Effector CD8-positive, alpha-beta T cell (primary cell): Measurements from ENCODE around the gene APOL3.
"Not testable (repeated sequence)": the region's sequence is repeated elsewhere in the genome, so short reads cannot be mapped to it uniquely, and the experiment has no call there.

Experiments used
- DNase-seq: peaks from one replicate; lab custom pipeline; 2025; lab: John Stamatoyannopoulos, UW

APOL3 gene

DNA sequence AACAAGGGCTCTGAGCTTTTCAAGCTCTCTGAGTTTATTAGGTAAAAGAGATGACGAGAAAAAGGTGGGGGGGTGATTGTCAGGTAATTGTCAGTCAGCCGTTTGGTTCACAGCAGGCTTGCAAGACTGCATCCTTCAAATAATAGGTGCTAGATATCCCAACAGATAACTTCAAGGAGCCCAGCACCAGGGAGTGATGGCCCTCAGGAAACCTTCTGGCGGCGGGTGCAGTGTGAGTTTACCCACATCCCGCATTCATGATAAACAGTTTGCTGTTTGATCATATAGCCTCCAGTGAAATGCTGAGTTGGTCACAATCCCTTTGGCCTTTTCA, 1.2 kb upstream of the APOL3 start:
- not testable (repeated sequence) for DNase-seq

DNA sequence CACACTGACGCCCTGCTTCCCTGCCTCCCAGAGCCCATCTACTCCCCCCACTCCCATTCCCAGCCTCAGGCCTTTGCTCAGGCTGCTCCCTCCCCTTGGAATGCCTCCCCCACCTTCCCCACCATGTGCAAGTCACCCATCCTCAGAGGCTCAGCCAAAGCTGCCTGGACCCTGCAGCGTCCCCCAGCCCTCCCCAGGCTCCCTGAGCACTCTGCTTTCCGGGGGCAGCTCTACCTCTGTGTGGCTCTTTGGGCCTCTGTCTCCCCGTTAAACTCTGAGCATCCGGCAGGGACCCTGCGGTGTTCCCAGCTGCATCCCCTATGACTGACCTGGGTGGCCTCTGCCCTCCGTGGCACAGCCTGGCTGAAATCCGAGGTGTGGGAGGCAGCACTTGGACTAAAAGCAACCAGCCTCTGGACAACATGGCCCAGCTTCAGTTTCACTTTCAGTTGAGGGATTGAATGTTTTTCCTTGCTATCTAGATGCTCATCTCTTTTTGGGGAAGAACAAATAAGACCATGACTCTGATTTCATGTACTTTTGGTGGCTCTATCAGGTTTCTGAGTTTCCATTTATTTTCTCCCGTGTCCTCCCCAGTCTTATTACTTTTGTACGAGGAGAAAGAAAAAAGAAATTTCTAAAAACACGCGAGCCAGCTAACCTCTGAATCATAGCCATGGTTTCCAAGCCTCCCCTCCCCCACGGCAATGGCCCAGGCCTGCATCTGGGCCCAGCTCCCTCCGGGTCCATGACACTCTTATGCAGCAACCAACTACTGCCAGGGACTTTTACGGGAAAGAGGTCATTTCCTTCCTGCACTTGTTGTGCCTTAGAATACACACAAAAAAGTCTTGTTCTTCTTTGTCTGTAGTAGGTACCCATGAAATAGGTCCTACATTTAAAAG, 3.8 kb downstream of the APOL3 start:
- peak; percentile 54 for DNase-seq

DNA sequence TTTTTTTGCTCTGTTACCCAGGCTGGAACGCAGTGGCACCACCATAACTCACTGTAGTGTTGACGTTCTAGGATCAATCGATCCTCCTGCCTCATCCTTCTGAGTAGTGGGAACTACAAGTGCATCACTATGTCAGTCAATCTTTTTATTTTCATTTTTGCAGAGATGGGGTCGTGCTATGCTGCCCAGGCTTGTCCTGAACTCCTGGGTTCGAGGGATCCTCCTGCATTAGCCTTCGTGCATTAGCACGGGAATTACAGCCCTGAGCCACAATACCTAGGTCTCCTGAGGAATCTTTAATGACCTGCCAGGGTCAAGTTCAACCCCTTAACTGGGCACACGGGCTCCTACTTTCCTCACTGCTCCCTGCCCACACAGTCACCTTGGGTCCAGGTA, 4.4 kb downstream of the APOL3 start:
- DNase-seq = no peak

DNA sequence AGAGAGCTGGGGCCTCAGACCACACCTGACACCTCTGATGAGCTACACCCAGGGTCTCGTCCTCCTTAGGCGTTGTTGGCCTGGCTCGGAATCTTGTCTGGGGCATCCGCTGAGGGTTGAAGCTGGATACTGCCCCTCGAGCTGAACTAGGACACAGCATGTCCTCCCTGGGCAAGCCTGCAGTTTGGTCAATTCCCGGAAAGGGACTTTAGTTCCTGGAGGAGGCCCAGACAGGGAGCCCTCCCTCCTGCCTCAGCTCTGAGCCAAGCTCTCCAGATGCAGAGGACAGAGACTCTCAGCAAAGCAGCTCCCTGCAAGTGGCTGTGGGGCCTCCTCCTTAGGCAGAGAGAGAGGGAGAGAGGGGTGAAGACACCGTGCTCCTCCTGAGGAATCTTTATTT, 4.9 kb downstream of the APOL3 start:
- no peak for DNase-seq

DNA sequence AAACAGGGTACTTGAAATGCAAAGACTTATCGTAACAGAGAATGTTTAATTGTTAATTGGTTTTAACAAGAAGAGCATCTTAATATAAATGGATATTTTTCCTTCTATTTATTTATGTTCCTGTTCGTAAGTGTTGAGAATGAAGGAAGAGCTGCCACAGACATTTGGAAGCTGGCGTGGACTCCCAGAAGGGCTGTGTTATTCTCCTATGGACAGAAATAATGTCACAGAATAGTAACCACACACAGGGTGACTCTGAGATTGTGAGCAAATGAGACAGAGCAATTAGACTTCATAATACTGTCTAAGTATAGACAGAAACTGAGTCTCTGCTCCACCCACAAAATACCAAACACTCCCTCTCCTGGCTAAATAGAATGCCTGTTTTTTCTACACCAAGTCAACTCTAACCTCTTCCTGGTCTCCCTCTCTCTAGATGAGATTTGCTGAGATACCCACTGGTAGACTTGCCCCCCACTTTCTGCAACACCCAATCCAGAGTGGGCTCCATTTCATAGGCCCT, 6.1 kb downstream of the APOL3 start:
- no peak for DNase-seq

DNA sequence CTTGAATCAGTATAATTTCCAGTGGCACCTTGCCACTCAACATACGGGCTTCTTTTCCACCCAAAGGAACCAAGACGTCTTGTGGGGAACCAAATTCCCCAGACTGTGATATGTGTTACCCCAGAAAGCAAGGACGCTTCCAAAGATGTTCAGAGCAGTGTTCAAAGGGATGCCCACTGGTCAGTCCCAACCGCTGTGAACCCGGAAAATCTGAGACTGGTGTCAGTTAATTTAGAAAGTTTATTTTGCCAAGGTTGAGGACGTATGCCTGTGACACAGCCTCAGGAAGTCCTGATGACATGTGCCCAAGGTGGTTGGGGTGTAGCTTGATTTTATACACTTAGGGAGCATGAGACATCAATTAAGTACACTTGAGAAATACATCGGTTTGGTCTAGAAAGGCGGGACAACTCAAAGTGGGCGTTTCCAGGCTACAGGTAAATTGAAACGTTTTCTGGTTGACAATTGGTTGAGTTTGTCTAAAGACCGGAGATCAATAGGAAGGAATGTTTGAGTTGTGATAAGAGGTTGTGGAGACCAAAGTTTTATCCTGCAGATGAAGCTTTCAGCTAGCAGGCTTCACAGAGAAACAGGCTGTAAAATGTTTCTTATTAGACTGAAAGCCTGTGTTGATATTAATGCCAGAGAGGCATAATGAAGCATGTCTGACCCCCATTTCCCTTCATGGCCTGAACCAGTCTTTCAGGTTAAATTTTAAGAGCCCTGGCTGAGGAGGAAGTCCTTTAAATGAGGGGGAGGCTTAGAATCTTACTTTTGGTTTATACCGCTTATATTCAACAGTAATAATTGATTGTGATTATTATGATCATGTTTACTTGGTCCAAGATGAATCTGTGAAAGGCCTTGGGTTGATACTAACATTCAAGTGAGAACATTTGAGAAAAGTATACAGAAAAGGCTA, 6.8 kb downstream of the APOL3 start:
- DNase-seq = no peak

DNA sequence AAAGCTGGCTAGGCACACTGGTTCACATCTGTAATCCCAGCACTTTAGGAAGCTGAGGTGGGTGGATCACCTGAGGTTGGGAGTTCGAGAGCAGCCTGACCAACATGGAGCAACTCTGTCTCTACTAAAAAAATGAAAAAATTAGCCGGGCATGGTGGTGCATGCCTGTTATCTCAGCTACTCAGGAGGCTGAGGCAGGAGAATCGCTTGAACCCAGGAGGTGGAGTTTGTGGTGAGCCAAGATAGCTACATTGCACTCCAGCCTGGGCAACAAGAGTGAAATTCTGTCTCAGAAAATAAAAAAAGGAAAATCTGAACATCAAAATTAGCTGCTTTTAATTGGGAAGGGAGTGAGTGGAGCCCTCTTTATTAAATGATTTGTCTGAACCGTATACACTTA, 7.7 kb downstream of the APOL3 start:
- not testable (repeated sequence) for DNase-seq

DNA sequence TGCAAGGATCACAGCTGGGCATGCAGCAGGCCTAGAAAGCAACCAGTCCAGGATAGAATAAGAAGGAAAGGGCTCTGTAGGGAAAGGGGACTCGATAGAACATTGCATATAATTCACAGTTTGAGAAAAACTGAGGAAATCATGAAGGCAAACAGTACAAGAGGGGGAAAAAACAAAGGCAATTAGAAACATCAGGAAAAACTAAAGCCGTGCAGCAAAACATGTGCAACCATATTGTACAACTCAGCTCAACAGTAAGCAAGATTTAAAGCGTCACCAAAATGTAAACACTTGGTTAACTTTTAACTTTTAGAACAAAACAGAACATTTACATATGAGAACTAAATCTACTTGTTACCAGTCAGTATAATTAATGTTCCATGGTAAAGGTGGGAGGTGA, 8.5 kb downstream of the APOL3 start:
- no peak for DNase-seq

DNA sequence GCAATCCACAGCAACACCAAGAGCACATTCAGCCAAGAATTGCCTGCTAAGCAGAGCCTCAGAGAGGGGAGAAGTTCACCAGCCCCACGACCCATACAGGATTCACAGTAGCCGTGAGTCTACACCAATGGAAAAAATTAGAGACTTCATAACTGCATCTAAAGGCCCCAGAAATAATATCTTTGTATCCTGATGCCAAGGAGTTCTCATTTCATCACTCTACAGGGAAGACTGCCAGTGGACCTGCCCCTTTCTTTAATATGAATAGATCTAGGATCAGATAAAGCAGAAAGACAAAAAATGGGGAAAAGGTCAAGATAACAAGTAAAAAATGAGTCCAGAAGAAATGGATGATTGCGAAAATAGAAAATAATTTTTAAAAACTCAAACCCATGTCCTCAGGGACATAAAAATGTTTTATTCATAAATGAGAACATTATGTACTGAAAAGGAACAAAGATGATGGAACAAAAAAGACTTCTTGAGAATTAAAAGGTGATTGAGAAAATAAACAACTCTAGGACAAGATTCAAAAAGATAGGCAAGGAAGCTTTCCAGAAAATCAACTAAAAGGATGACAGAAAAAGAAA, 9.5 kb downstream of the APOL3 start:
- DNase-seq = no peak

DNA sequence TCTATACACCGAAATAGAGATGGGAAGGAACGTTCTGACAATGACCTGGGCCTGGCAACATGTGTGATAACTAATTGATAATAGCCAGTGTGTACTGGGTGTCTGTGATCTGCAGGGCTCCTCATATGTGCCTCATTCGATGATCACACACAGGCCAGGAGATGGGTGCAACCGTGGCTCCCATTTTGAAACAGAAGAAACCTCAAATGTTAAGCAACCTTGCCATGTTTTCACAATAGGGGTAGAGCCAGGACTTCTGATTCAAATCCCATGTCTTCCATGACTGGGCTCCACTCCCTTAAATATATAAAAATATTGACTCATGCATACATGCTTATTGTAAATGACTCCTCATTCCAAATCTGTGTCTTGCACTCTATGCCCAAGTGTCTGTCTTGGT, 11.1 kb downstream of the APOL3 start:
- DNase-seq = no peak

DNA sequence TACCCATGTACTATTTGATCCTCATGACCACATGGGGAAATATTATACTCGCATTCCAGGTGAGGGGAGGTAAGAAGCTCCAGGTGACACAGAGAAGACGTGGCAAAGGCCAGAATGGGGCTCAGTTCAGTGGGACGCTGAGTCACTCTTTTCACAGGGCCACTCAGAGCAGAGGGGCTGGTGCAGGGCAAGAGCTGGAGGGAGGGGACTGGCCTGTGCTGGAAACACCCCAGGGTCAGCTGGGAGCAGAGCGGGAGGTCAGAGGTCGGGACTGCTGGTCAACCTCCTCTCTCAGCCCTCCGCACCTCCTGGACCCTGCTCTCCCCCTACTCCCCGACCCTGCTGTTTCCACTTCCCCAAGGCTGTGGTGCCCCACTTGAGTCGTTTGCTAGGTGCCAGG, 12.1 kb downstream of the APOL3 start:
- no peak for DNase-seq

DNA sequence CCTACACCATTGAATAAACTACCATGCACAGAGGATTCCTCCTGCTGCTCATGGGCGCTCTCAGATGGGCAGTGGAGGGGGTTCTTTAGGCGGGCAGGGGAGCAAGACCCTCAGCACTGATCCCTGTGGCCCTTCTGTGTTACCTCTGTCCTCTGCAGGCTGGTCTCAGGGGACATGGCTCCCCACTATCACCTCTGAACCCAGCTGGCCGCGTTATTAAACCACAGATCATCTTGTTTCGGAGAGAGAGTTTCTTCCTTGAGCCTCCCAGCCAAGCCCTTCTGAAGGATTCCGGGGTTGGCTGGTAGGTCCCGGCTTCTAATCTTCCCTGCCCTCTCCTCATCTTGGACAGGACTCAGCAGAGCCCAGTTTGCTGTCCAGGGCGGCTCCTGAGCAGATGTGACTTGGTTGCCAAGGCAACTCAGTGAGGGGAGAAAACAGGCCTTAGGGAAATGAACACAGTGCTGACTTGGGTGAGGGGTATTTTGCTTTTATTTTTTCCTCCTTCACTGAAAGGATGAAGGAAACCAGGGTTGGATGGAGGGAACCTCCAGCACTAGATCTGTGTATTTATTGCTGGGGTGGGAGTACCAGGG, 13.3 kb downstream of the APOL3 start:
- DNase-seq = no peak

DNA sequence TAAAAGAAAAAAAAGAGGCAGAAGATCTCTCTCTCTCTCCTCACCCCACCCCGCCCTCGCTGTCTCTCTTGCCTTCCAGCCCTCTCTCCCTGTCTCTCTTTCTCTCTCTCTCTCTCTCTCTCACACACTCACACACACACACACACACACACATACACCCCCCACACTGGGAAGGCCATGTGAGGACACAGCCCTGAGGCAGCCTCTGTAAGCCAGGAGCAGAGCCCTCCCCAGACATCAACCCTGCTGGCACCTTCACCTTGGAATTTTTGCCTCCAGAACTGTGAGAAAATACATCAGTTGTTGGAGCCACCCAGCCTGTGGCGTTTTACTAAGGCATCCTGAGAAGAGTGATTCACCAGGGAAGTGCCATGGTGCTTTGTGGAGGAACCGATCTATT, 14.7 kb downstream of the APOL3 start:
- DNase-seq = no peak

DNA sequence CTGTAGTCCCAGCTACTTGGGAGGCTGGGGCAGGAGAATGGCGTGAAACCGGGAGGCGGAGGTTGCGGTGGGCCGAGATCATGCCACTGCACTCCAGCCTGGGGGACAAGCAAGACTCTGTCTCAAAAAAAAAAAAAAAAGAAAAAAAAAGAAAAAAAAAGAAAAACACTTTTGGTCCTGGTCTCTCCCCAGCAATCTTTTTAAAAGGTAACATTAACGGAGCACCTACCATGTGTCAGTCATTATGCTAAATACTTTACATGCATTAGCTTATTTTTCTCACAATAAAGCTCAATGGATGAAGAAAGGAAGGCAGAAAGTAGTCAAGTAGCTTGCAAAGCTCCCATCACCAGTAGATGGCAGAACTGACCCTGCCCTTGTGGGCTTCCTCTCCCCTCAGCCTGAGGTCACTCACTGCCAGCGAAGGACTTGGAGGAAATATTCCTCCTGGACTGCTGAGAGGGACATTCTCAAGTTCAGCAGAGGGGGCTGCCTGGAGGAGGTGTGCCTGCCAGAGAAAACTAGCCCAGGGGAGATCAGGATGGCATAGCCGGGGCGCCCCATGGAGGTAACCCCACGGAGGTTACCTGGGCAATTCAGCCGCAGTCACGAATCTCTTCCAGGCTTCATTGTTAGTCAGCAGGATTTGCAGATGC, 15.5 kb downstream of the APOL3 start:
- no peak for DNase-seq

DNA sequence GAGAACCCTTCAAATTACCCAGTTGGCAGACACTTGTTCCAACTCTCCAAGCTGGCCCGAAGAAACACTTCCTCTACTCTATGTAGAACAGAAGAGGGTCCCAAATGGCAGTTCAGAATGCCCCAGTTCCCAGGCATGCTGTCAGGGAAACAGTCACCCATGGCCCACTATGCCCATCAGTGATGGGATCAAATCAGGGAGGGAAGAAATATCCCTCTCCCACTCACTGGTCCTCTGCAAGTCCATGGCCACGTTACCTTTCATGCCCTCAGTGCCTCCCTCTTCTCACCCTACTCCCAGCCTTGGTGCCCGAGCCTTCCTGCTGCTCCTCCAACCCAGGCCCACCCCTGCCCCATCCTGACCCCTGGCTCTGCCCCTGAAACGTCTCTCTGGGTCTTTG, 16.6 kb downstream of the APOL3 start:
- DNase-seq = no peak

DNA sequence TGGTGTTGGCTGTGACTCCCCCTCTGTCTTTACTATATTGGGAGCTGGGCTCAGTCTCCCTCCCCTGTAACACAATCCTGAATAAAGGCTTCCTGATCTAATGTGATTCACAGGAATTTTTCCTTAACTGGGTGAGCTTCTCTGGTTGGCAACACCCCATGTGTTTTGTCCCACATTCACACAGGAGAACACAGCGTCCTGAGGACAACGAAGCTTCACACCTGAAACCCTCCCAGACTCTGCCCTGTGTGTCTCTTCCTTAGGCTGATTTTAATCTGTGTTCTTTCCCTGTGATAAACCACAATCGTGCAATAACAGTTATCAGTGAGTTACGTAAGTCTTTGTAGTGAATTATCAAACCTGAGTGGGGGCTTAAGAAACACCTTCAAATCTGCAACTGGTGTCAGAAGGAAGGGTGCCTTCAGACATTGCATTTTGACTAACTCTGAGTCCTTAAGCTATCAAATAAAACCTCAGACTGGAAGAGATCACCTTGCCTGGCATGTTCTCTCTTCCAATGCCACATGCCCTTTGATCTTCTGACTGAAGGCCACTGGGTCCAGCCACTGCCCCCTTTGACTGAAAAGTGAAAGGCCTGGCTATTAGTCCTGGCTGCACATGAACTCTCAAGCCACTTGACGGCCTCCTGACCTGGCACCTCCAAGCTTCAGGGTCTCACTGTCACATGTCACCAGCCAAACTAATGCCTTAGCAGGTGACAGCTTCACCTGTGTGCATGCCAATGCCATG, 17.3 kb downstream of the APOL3 start:
- no peak for DNase-seq

DNA sequence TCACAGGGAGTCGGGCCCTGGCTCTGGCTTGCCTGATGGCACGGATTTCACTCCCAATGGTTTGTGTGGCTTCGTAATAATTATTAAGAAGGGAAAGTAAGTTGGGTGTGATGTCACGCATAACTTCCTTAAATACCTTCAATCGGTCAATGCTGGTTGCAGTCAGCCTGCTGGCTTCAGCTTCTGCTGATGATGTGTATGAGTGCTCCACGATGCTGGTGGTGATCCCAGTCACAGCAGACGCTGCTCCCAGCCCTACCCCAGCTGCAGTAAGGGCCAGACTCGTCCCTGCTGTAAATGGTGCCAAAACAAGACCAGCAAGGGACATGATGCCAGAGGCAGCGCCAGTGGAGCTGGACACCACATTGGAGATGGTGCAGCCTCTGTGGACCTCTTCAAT, 19.1 kb downstream of the APOL3 start:
- DNase-seq = no peak

DNA sequence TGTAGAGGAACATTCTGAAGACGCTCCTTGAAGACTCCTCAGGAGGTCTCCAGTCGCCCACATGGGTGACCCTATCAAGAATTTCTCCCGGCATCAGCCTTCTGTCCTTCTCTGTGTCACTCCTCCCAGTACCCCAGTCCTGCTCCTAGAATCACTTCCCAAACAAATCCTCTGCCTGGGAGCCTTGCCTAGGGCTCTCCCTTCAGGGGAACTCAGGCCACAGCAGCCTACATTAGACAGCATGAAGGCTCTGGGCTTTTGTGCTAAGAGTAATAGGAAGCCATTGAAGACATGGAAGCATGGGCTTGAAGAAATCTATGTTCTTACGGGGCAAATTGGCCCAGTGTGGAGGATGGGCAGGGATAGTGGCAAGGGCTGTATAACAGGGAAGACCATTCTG, 21.8 kb downstream of the APOL3 start:
- DNase-seq = not testable (repeated sequence)

DNA sequence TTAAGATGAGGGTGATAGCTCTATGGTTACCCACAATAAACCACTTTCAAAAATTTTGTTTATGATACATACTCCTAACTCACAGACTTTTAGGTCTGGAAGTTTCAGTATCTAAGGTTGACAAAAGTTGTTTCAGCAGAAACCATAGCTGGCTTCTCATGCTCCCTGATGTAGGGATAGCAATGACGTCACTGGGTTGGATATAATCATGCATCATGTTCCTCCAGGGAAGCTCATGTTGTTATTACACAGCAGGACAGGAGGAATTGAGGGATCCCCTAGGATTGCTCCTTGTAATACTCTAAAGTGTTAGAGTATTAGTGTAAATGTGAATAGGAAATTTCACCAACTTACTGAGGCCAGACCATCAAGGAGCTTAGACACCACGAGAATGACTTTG, 23.6 kb downstream of the APOL3 start:
- no peak for DNase-seq

DNA sequence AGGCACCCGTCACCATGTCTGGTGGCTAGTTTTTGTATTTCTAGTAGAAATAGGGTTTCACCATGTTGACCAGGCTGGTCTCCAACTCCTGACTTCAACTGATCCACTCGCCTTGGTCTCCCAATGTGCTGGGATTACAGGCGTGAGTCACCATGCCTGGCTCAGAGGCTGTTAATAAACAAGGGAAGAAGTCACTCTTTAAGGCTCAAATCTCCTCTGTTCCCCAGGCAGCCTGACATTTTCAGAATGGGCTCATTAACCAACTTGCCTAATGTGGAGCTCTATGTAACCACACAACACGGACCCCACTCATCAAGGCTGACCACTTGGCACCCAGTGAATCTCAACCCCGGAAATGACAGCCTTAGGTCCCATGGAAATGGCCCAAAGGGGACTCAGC, 24.1 kb downstream of the APOL3 start:
- DNase-seq = no peak
